Parathyroid adenoma (tissue), 2 donors: ENCODE measurements around the gene LLGL1.

ENCODE experiments used
- H2AFZ ChIP-seq: fragments of 300-600 bp; sonication (generic); one replicate; pipeline ENCODE4 v1.7.0; 2017; ENCODE audit warnings: antibody characterized with exemption, mild to moderate bottlenecking
- H3K27ac ChIP-seq: fragments of 300-600 bp; sonication (generic); one replicate; pipeline ENCODE4 v1.7.0; 2017
- H3K27me3 ChIP-seq: fragments of 300-600 bp; sonication (generic); one replicate; pipeline ENCODE4 v1.7.0; 2017; ENCODE audit warnings: low read length; ENCODE audit not compliant: control insufficient read depth, insufficient read depth
- H3K36me3 ChIP-seq: fragments of 300-600 bp; sonication (generic); one replicate; pipeline ENCODE4 v1.7.0; 2017; ENCODE audit warnings: low read length; ENCODE audit not compliant: control insufficient read depth, insufficient read depth
- H3K4me1 ChIP-seq: fragments of 300-600 bp; sonication (generic); one replicate; pipeline ENCODE4 v1.7.0; 2017; ENCODE audit warnings: control low read depth
- H3K4me2 ChIP-seq: fragments of 300-600 bp; sonication (generic); one replicate; pipeline ENCODE4 v1.7.0; 2017; ENCODE audit warnings: low read length
- H3K4me3 ChIP-seq: fragments of 300-600 bp; sonication (generic); one replicate; pipeline ENCODE4 v1.7.0; 2017; ENCODE audit warnings: low read depth, low read length
- H3K79me2 ChIP-seq: fragments of 300-600 bp; sonication (generic); one replicate; pipeline ENCODE4 v1.7.0; 2017; ENCODE audit warnings: control low read depth
- H3K9ac ChIP-seq: fragments of 300-600 bp; sonication (generic); one replicate; pipeline ENCODE4 v1.7.0; 2017; ENCODE audit warnings: mild to moderate bottlenecking
- H3K9me3 ChIP-seq: fragments of 300-600 bp; sonication (generic); one replicate; pipeline ENCODE4 v1.7.0; 2017; ENCODE audit warnings: low read length; ENCODE audit not compliant: control insufficient read depth
- TF ChIP-seq, protein P1 (sequence below): fragments of 300-600 bp; sonication (generic); IDR thresholded peaks from one replicate; pipeline ENCODE4 v1.7.0; 2017; ENCODE audit warnings: antibody characterized with exemption, mild to moderate bottlenecking
- donor health status: primary hyperparathyroidism.

Gene LLGL1

DNA sequence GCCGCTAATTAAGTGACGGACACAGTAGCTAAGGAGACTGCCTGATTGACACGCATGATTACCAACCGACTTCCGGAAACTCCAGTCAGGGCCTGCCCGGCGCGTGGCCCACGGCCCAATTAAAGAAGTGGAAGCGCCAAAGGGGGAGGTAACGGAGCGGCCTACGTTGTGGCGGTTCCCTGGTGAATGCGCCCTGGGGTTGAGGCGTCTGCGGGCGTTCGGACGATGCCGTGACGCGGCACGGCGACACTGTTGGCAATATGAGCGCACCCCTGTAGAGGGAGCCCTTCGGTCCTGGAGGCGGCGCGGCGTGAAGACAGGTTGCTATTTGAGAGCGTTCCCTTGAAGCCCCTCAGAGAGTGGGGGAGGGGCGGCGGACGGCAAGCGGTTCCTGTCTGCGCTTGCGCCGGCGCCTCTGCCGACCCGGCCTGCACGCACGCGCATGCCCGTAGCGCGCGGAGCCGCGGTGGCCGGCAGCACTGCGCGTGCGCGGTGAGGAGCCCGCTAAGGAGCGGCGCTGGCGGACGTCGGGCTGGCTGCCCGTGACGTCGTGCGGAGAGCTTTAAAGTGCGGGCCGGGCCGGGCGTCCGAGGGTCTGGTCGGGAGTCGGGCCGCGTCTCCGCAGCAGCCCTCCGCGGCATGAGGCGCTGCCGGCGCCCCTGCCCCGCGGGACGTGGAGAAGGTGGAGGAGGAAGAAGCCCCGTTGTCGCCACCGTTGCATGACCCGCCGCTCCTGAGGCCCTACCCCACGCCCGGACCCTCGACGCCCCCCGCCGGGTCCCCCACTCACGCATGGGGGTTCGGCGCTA is 41.9 kb upstream of the LLGL1 start, which contains the start of gene ALKBH5:
Gene ALKBH5, plus strand, starts transcription at position 495 of the 809 bp plus-strand sequence. CDS start 416 bp downstream, outside the sequence.
- Histone ChIP-seq H3K4me2 (peak within 1 kb of the TSS; percentile 99), H3K9me3 (no peaks in the 10 kb centered on the region), H2AFZ (peak within 1 kb of the TSS; percentile 97), H3K4me1 (peaks cover 33% of the 10 kb centered on the region), H3K27ac (peak within 1 kb of the TSS; percentile 98), H3K4me3 (peak within 1 kb of the TSS; percentile 90), H3K27me3 (no peaks in the 10 kb centered on the region), H3K9ac (peak within 1 kb of the TSS; percentile 75), H3K36me3 (no peaks in the 10 kb centered on the region), H3K79me2 (peaks cover 45% of the 10 kb centered on the region)
- TF ChIP-seq, protein P1, sequence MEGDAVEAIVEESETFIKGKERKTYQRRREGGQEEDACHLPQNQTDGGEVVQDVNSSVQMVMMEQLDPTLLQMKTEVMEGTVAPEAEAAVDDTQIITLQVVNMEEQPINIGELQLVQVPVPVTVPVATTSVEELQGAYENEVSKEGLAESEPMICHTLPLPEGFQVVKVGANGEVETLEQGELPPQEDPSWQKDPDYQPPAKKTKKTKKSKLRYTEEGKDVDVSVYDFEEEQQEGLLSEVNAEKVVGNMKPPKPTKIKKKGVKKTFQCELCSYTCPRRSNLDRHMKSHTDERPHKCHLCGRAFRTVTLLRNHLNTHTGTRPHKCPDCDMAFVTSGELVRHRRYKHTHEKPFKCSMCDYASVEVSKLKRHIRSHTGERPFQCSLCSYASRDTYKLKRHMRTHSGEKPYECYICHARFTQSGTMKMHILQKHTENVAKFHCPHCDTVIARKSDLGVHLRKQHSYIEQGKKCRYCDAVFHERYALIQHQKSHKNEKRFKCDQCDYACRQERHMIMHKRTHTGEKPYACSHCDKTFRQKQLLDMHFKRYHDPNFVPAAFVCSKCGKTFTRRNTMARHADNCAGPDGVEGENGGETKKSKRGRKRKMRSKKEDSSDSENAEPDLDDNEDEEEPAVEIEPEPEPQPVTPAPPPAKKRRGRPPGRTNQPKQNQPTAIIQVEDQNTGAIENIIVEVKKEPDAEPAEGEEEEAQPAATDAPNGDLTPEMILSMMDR, result peak; percentile 21

DNA sequence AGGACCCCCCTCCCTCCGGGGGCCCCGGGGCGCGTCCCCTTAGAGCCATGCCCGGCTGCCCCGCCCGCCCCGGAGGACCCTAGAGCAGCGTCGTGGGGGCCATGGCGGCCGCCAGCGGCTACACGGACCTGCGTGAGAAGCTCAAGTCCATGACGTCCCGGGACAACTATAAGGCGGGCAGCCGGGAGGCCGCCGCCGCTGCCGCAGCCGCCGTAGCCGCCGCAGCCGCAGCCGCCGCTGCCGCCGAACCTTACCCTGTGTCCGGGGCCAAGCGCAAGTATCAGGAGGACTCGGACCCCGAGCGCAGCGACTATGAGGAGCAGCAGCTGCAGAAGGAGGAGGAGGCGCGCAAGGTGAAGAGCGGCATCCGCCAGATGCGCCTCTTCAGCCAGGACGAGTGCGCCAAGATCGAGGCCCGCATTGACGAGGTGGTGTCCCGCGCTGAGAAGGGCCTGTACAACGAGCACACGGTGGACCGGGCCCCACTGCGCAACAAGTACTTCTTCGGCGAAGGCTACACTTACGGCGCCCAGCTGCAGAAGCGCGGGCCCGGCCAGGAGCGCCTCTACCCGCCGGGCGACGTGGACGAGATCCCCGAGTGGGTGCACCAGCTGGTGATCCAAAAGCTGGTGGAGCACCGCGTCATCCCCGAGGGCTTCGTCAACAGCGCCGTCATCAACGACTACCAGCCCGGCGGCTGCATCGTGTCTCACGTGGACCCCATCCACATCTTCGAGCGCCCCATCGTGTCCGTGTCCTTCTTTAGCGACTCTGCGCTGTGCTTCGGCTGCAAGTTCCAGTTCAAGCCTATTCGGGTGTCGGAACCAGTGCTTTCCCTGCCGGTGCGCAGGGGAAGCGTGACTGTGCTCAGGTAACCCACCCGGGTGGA is 41.0 kb upstream of the LLGL1 start:
- peaks cover 51% of the 10 kb centered on the region for H3K79me2 ChIP-seq
- H2AFZ ChIP-seq, result peak overlapping the region; percentile 97
- peaks cover 39% of the 10 kb centered on the region for H3K4me1 ChIP-seq
- H3K36me3 ChIP-seq, result no peaks in the 10 kb centered on the region
- H3K4me3 ChIP-seq, result peak overlapping the region; percentile 90
- H3K9me3 ChIP-seq, result no peaks in the 10 kb centered on the region
- H3K4me2 ChIP-seq, result peak overlapping the region; percentile 99
- TF ChIP-seq, protein P1, result no peak
- no peaks in the 10 kb centered on the region for H3K27me3 ChIP-seq
- H3K27ac ChIP-seq, result peak overlapping the region; percentile 98
- H3K9ac ChIP-seq, result peak overlapping the region; percentile 40

DNA sequence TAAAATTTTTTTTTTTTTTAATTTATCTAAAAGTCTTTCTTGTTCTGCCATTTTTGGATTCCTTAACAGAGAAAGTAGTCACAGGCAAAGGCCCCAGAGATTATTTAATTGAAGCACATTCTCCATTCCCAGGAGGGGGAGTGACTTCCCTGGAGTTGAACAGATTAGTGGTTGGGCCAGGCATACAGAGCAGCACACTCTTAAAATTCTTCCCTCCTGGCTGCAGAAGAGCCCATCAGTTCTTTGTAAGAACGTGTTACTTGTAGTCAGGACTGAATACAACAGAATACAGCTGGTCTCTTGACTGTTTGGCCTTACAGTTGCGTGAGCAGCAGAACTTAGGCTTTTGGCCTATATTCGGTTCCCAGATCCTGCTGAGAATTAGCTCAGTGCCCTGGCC is 40.0 kb upstream of the LLGL1 start:
- Histone ChIP-seq H2AFZ (no peak overlapping the region), H3K4me3 (peak overlapping the region; percentile 90), H3K27me3 (no peaks in the 10 kb centered on the region), H3K9ac (no peak overlapping the region), H3K36me3 (no peaks in the 10 kb centered on the region), H3K4me1 (peaks cover 45% of the 10 kb centered on the region), H3K79me2 (peaks cover 60% of the 10 kb centered on the region), H3K4me2 (peak overlapping the region; percentile 99), H3K27ac (no peak overlapping the region), H3K9me3 (no peaks in the 10 kb centered on the region)
- TF ChIP-seq, protein P1, result no peak

DNA sequence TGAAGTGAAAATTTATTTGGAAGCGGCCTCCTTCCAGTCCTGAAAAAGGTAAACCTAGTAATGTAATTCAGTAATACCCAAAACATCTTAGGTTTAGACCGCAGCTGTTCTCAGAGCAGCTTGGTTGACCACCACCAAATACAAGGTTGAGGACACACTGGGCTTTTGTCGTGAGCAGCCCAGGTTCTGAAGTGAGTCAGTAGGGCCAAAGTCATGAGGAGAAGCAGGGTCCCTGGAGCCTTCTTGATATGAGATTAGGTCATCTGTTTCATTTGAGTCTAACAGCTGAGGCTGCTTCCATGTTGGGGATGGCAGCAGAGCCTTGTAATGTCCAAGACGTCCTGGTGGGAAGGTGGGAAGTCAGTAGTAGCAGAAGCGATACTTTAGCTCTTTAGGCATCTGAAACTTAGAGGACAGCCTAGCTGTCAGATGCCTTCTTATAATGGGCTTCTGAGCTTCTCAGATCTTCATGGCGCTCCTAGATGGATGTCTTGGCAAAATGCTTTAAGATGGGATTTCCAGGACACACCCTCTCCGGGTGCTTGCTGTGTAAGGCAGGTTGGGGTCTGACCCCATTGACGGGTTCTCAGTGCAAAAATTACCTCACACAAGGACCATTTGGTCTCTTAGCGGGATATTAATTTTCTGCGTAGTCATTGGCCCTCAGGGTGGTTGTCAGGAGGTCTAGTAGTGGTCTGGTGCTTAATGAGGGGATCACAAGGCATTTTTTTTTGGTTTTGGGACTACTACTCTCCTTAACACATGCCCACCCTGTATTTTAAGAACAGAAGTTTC is 39.4 kb upstream of the LLGL1 start:
- Histone ChIP-seq H3K4me1 (peaks cover 50% of the 10 kb centered on the region), H3K79me2 (peaks cover 66% of the 10 kb centered on the region), H3K36me3 (no peaks in the 10 kb centered on the region), H3K4me3 (peak overlapping the region; percentile 90), H3K9ac (no peak overlapping the region), H2AFZ (no peak overlapping the region), H3K27me3 (no peaks in the 10 kb centered on the region), H3K9me3 (no peaks in the 10 kb centered on the region), H3K27ac (no peak overlapping the region), H3K4me2 (peak overlapping the region; percentile 99)
- TF ChIP-seq, protein P1, result no peak
